Sigmoid colon (tissue), 7 donors: ENCODE results near the gene TBX18. TPM values are rescaled to one million over a fixed set of nuclear protein-coding genes. Genes with fewer than 3 reads are reported as not detected.
A peak's percentile ranks its signal among the peaks of the same experiment; 100 is the strongest.

Experiments
- DNase-seq: peaks from one replicate; pipeline ENCODE4 v3.0.0-alpha.2; 2019
- H3K27ac ChIP-seq, 4 donors: fragments of 200-600 bp; sonication (generic); one replicate each; pipeline ENCODE4 v1.5.1; 2016 to 2019; ENCODE audit warnings: mild to moderate bottlenecking in 1 of 4
- H3K27me3 ChIP-seq, 3 donors: fragments of 200-600 bp; sonication (generic); one replicate each; pipeline ENCODE4 v1.5.1; 2019; ENCODE audit warnings: mild to moderate bottlenecking in 1 of 3
- H3K36me3 ChIP-seq, 4 donors: fragments of 200-600 bp; sonication (generic); one replicate each; pipeline ENCODE4 v1.5.1; 2016 to 2019
- H3K4me1 ChIP-seq, 4 donors: fragments of 200-600 bp; sonication (generic); one replicate each; pipeline ENCODE4 v1.5.1; 2017 to 2019
- H3K4me3 ChIP-seq, 4 donors: fragments of 200-600 bp; sonication (generic); one replicate each; pipeline ENCODE4 v1.5.1; 2017 to 2019; ENCODE audit warnings: mild to moderate bottlenecking in 2 of 4, moderate library complexity in 1 of 4
- H3K9me3 ChIP-seq, 4 donors: fragments of 200-600 bp in 3 of 4; sonication (generic) in 3 of 4; one replicate each; pipeline versions ENCODE4 v1.5.1 to v1.6.1; 2013 to 2019
- CTCF ChIP-seq, 4 experiments: fragments of 450-650 bp in 3 of 4; fragments of 200-600 bp in 1 of 4; IDR thresholded peaks; one replicate each; pipeline ENCODE4 v1.5.1; 2016 to 2019; ENCODE audit warnings: antibody characterized with exemption in 4 of 4, mild to moderate bottlenecking in 3 of 4, moderate library complexity in 2 of 4
- EP300 ChIP-seq, 4 donors: sonication (generic); formaldehyde crosslinking; IDR thresholded peaks; one replicate each; pipeline ENCODE4 v1.6.1; 2017; ENCODE audit warnings: antibody characterized with exemption in 4 of 4
- POLR2A ChIP-seq, 2 donors: fragments of 450-650 bp; IDR thresholded peaks; one replicate each; pipeline ENCODE4 v1.6.1; 2016; ENCODE audit warnings: antibody characterized with exemption in 2 of 2, mild to moderate bottlenecking in 2 of 2, moderate library complexity in 2 of 2
- POLR2AphosphoS5 ChIP-seq, 4 donors: sonication (generic); formaldehyde crosslinking; IDR thresholded peaks; one replicate each; pipeline ENCODE4 v1.6.1; 2017; ENCODE audit warnings: antibody characterized with exemption in 4 of 4
- WGBS, 2 donors: extraction: QIAGEN DNeasy Blood & Tissue Kit; methylation state at CpG; one replicate each; pipeline ENCODE4 v1.1.7; 2013; 5-methylcytosine and 5-hydroxymethylcytosine counted together
- intact Hi-C: fragments of 100-400 bp; cut with DNase I; formaldehyde crosslinking; loops from one replicate; pipeline ENCODE4 v1.15.1; 2023
- polyA plus RNA-seq, 3 donors: library from polyadenylated mRNA; stranded (reverse); fragments of 200-250 nt; gene quantifications; one replicate each; pipeline ENCODE4 v1.2.3, GENCODE V29; 2013
- total RNA-seq, 4 donors: library from RNA; depleted of rRNA; stranded (reverse); fragments of >200 nt; gene quantifications; one replicate each; pipeline ENCODE4 v1.1.0, GENCODE V29; 2016
- donor health status: healthy with polysubstance abuse.
- donor health status: Bipolar disorder and iron deficiency.
- donor health status: healthy.

The TBX18 gene
- total and polyA plus RNA-seq, 7 donors, result under 0.01 to 4.6 (median 0.49) TPM

- 89 to 92% methylated on average over 2 of the region's 2 CpGs for WGBS, 2 donors
- Histone ChIP-seq H3K4me1 (peaks cover 0 to 13% (median 5%) of the 10 kb centered on the region in 4 donors), H3K27ac (no peak overlapping the region), H3K36me3 (no peaks in the 10 kb centered on the region), H3K4me3 (no peak overlapping the region), H3K27me3 (no peaks in the 10 kb centered on the region), H3K9me3 (no peaks in the 10 kb centered on the region)
- TF ChIP-seq POLR2AphosphoS5 (IDR thresholded peaks at IDR 0.05) (no peak), EP300 (IDR thresholded peaks at IDR 0.05) (no peak), POLR2A (IDR thresholded peaks at IDR 0.05) (no peak), CTCF (IDR thresholded peaks at IDR 0.05) (no peak)
- DNase-seq, result no peak
- intact Hi-C loops, result no loop called here
These were observed 72.3 kb downstream of the TBX18 start for GRCh38 chr6:84691978-84692623.

GRCh38 chr6:84688141-84688873 is 76.1 kb downstream of the TBX18 start:
- no peak for DNase-seq
- Histone ChIP-seq H3K36me3 (no peaks in the 10 kb centered on the region), H3K4me3 (no peak overlapping the region), H3K27ac (peak overlapping the region in 2 of 4 donors; percentile 20 to 79), H3K9me3 (no peaks in the 10 kb centered on the region), H3K4me1 (peaks cover 0 to 20% (median 5%) of the 10 kb centered on the region in 4 donors), H3K27me3 (no peaks in the 10 kb centered on the region)
- intact Hi-C loops, result no loop called here
- 48 to 56% methylated on average over 7 of the region's 7 CpGs for WGBS, 2 donors
- no peak for TF ChIP-seq EP300 (IDR thresholded peaks at IDR 0.05)
- TF ChIP-seq POLR2A (IDR thresholded peaks at IDR 0.05), result no peak
- TF ChIP-seq POLR2AphosphoS5 (IDR thresholded peaks at IDR 0.05), result no peak

GRCh38 chr6:84687431-84687830 is 77.0 kb downstream of the TBX18 start:
- Histone ChIP-seq H3K4me3 (peak overlapping the region in 1 of 4 donors; percentile 9), H3K27ac (peak overlapping the region in 3 of 4 donors; percentile 1 to 79 (median 20)), H3K4me1 (peaks cover 0 to 20% (median 5%) of the 10 kb centered on the region in 4 donors), H3K27me3 (no peaks in the 10 kb centered on the region), H3K9me3 (no peaks in the 10 kb centered on the region), H3K36me3 (no peaks in the 10 kb centered on the region)
- DNase-seq, result no peak
- no peak for TF ChIP-seq CTCF (IDR thresholded peaks at IDR 0.05)
- TF ChIP-seq POLR2AphosphoS5 (IDR thresholded peaks at IDR 0.05), result no peak
- no peak for TF ChIP-seq EP300 (IDR thresholded peaks at IDR 0.05)
- TF ChIP-seq POLR2A (IDR thresholded peaks at IDR 0.05), result no peak
- intact Hi-C loops, result no loop called here
- WGBS, 2 donors, result 70 to 72% methylated on average over 7 of the region's 7 CpGs

GRCh38 chr6:84685983-84686584 is 78.3 kb downstream of the TBX18 start:
- 66 to 73% methylated on average over 3 of the region's 3 CpGs for WGBS, 2 donors
- Histone ChIP-seq H3K36me3 (no peaks in the 10 kb centered on the region), H3K4me1 (peaks cover 0 to 20% (median 5%) of the 10 kb centered on the region in 4 donors), H3K9me3 (no peaks in the 10 kb centered on the region), H3K27me3 (no peaks in the 10 kb centered on the region), H3K4me3 (no peak overlapping the region), H3K27ac (peak overlapping the region in 1 of 4 donors; percentile 79)
- no peak for DNase-seq
- TF ChIP-seq POLR2AphosphoS5 (IDR thresholded peaks at IDR 0.05), result no peak
- TF ChIP-seq POLR2A (IDR thresholded peaks at IDR 0.05), result no peak
- peak in 1 of 4 experiments; percentile 7 for TF ChIP-seq CTCF (IDR thresholded peaks at IDR 0.05)
- TF ChIP-seq EP300 (IDR thresholded peaks at IDR 0.05), result no peak
- intact Hi-C loops, result no loop called here
